ENCODE data around the gene TMC2. TPM values are rescaled to one million over a fixed set of nuclear protein-coding genes. Genes with fewer than 3 reads are reported as not detected.
A peak's percentile ranks its signal among the peaks of the same experiment; 100 is the strongest.
"Not testable (repeated sequence)": the region's sequence is repeated elsewhere in the genome, so short reads cannot be mapped to it uniquely, and the experiment has no call there.

TMC2 gene, protein sequence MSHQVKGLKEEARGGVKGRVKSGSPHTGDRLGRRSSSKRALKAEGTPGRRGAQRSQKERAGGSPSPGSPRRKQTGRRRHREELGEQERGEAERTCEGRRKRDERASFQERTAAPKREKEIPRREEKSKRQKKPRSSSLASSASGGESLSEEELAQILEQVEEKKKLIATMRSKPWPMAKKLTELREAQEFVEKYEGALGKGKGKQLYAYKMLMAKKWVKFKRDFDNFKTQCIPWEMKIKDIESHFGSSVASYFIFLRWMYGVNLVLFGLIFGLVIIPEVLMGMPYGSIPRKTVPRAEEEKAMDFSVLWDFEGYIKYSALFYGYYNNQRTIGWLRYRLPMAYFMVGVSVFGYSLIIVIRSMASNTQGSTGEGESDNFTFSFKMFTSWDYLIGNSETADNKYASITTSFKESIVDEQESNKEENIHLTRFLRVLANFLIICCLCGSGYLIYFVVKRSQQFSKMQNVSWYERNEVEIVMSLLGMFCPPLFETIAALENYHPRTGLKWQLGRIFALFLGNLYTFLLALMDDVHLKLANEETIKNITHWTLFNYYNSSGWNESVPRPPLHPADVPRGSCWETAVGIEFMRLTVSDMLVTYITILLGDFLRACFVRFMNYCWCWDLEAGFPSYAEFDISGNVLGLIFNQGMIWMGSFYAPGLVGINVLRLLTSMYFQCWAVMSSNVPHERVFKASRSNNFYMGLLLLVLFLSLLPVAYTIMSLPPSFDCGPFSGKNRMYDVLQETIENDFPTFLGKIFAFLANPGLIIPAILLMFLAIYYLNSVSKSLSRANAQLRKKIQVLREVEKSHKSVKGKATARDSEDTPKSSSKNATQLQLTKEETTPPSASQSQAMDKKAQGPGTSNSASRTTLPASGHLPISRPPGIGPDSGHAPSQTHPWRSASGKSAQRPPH
- not detected for total RNA-seq (ENCODE audit: unreplicated experiment)
- long read RNA-seq, result 0 reads

GRCh38 chr20:2536560-2536986 lies at the start of gene TMC2:
Gene TMC2, plus strand, starts transcription at chr20:2536573. Its CDS starts 49 bp downstream, at chr20:2536622.
- H3K27ac Mint-ChIP-seq (ENCODE audit: unreplicated experiment), result no peak within 1 kb of the TSS
- peaks cover 2% of the 10 kb centered on the region for H3K27me3 Mint-ChIP-seq (ENCODE audit: unreplicated experiment)
- no peak for DNase-seq
- TF ChIP-seq CTCF (IDR thresholded peaks at IDR 0.05; ENCODE audit: partially characterized antibody, unreplicated experiment), result no peak
- peaks cover 5% of the 10 kb centered on the region for H3K9me3 Mint-ChIP-seq (ENCODE audit: unreplicated experiment)
- H3K36me3 Mint-ChIP-seq (ENCODE audit: unreplicated experiment), result no peaks in the 10 kb centered on the region
- H3K4me1 Mint-ChIP-seq (ENCODE audit: low read depth, unreplicated experiment), result peaks cover 2% of the 10 kb centered on the region
- H3K4me3 Mint-ChIP-seq (ENCODE audit: unreplicated experiment), result no peak within 1 kb of the TSS

DNA sequence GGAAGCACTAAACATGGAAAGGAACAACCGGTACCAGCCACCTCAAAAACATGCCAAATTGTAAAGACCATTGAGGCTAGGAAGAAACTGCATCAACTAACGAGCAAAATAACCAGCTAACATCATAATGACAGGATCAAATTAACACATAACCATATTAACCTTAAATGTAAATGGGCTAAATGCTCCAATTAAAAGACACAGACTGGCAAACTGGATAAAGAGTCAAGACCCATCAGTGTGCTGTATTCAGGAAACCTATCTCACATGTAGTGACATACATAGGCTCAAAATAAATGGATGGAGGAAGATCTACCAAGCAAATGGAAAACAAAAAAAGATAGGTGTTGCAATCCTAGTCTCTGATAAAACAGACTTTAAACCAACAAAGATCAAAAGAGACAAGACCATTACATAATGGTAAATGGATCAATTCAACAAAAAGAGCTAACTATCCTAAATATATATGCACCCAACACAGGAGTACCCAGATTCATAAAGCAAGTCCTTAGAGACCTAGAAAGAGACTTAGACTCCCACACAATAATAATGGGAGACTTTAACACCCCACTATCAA lies 33.5 kb upstream of the TMC2 start:
- H3K27ac Mint-ChIP-seq (ENCODE audit: unreplicated experiment); H3K27me3 Mint-ChIP-seq (ENCODE audit: unreplicated experiment); H3K4me3 Mint-ChIP-seq (ENCODE audit: unreplicated experiment); DNase-seq; H3K4me1 Mint-ChIP-seq (ENCODE audit: low read depth, unreplicated experiment); H3K9me3 Mint-ChIP-seq (ENCODE audit: unreplicated experiment): not testable (repeated sequence)
- H3K36me3 Mint-ChIP-seq (ENCODE audit: unreplicated experiment), result peaks cover 12% of the 10 kb centered on the region

- H3K27me3 Mint-ChIP-seq (ENCODE audit: unreplicated experiment); DNase-seq; H3K4me1 Mint-ChIP-seq (ENCODE audit: low read depth, unreplicated experiment); H3K27ac Mint-ChIP-seq (ENCODE audit: unreplicated experiment); H3K36me3 Mint-ChIP-seq (ENCODE audit: unreplicated experiment); H3K4me3 Mint-ChIP-seq (ENCODE audit: unreplicated experiment): not testable (repeated sequence)
- H3K9me3 Mint-ChIP-seq (ENCODE audit: unreplicated experiment), result peaks cover 11% of the 10 kb centered on the region
Measured at GRCh38 chr20:2504803-2505202, 31.6 kb upstream of the TMC2 start.

DNA sequence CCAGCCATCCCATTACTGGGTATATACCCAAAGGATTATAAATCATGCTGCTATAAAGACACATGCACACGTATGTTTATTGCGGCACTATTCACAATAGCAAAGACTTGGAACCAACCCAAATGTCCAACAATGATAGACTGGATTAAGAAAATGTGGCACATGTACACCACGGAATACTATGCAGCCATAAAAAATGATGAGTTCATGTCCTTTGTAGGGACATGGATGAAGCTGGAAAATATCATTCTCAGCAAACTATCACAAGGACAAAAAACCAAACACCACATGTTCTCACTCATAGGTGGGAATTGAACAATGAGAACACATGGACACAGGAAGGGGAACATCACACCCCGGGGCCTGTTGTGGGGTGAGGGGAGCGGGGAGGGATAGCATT lies 29.9 kb upstream of the TMC2 start:
- not testable (repeated sequence) for H3K4me1 Mint-ChIP-seq (ENCODE audit: low read depth, unreplicated experiment); H3K27me3 Mint-ChIP-seq (ENCODE audit: unreplicated experiment); DNase-seq; H3K4me3 Mint-ChIP-seq (ENCODE audit: unreplicated experiment); H3K9me3 Mint-ChIP-seq (ENCODE audit: unreplicated experiment); H3K27ac Mint-ChIP-seq (ENCODE audit: unreplicated experiment); H3K36me3 Mint-ChIP-seq (ENCODE audit: unreplicated experiment)

DNA sequence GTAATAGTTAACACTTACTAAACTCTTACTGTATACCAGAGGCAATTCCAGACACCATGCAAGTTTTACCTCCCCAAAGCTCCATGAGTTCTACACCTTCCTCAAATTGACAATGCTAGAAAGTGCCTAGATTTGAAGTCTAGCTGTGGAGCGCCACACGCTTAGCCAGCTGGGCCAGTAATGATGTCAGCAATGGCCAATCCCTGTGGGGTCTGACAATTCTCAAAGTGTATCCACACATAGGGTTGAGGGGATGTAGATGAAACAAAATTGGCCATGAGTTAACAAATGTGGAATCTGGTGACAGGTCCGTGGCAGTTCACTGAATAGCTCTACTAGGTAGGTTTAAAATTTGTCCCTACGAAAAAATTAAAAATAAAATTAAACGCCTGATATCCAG lies 28.9 kb upstream of the TMC2 start:
- Mint-ChIP-seq H3K27me3 (ENCODE audit: unreplicated experiment) (peaks cover 3% of the 10 kb centered on the region), H3K9me3 (ENCODE audit: unreplicated experiment) (peaks cover 7% of the 10 kb centered on the region), H3K4me3 (ENCODE audit: unreplicated experiment) (peak overlapping the region; percentile 100), H3K27ac (ENCODE audit: unreplicated experiment) (peak overlapping the region; percentile 17), H3K4me1 (ENCODE audit: low read depth, unreplicated experiment) (peaks cover 4% of the 10 kb centered on the region), H3K36me3 (ENCODE audit: unreplicated experiment) (no peaks in the 10 kb centered on the region)
- TF ChIP-seq CTCF (IDR thresholded peaks at IDR 0.05; ENCODE audit: partially characterized antibody, unreplicated experiment), result no peak
- DNase-seq, result no peak

DNA sequence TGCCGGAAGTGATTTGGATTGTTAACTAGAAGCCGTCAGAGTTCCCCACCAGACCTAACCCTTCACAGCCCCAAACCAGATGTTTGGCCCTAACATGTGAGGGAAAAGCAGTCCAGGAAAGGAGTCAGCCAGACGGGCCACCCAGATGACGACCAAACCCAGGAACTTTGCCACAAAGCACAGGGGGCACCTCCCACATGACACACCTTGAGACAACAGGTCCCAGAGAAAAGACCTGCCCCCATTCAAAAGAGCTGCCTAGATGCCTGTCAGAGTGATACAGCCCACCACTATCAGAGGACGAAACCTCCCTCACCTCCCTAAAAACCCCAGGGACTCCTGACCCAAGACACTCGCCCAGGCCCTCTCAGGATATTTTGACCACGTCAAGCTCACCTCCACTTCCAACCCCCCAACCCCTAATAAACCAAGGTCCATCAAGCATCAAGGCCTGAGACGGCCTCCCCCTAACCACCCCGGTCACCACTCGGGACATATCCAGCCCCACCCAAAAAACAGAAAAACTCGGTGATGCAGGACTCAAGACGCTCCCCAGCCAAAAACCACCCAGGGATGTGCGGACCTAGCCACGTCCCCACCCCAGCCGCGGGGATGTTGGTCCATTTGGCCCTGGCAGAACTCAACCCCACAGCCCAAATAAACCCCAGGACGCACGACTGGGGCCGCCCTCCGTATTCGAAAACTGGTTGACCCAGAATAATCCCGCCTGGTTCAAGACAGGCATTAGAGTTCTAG lies 28.3 kb upstream of the TMC2 start:
- DNase-seq, result no peak
- H3K27ac Mint-ChIP-seq (ENCODE audit: unreplicated experiment), result peak overlapping the region; percentile 98
- no peaks in the 10 kb centered on the region for H3K36me3 Mint-ChIP-seq (ENCODE audit: unreplicated experiment)

More for the DNA sequence above, 28.3 kb upstream of the TMC2 start:
- peak overlapping the region; percentile 100 for H3K4me3 Mint-ChIP-seq (ENCODE audit: unreplicated experiment)
- no peak for TF ChIP-seq CTCF (IDR thresholded peaks at IDR 0.05; ENCODE audit: partially characterized antibody, unreplicated experiment)
- peaks cover 7% of the 10 kb centered on the region for H3K9me3 Mint-ChIP-seq (ENCODE audit: unreplicated experiment)
- peaks cover 2% of the 10 kb centered on the region for H3K27me3 Mint-ChIP-seq (ENCODE audit: unreplicated experiment)
- peaks cover 4% of the 10 kb centered on the region for H3K4me1 Mint-ChIP-seq (ENCODE audit: low read depth, unreplicated experiment)
